ENCODE measurements around the gene BDH1. TPM values are rescaled to one million over a fixed set of nuclear protein-coding genes. Genes with fewer than 3 reads are reported as not detected.

BDH1 gene
- total RNA-seq, 1 donor from 2014 or later, result 4.7 TPM

GRCh38 chr3:197493049-197493448 lies 62.7 kb downstream of the BDH1 start:
- Mint-ChIP-seq H3K4me3 (ENCODE audit: unreplicated experiment) (no peak overlapping the region), H3K27ac (ENCODE audit: unreplicated experiment) (no peak overlapping the region), H3K36me3 (ENCODE audit: low read depth, unreplicated experiment) (peaks cover 3% of the 10 kb centered on the region), H3K27me3 (ENCODE audit: unreplicated experiment) (peaks cover 6% of the 10 kb centered on the region), H3K4me1 (ENCODE audit: unreplicated experiment) (peaks cover 9% of the 10 kb centered on the region), H3K9me3 (ENCODE audit: unreplicated experiment) (no peaks in the 10 kb centered on the region)
- no peak for DNase-seq (ENCODE audit: low spot score)
- no peak for TF ChIP-seq CTCF (IDR thresholded peaks at IDR 0.05; ENCODE audit: unreplicated experiment)

GRCh38 chr3:197491923-197492664 lies 63.7 kb downstream of the BDH1 start:
- DNase-seq (ENCODE audit: low spot score), result no peak
- H3K36me3 Mint-ChIP-seq (ENCODE audit: low read depth, unreplicated experiment), result peaks cover 3% of the 10 kb centered on the region
- TF ChIP-seq CTCF (IDR thresholded peaks at IDR 0.05; ENCODE audit: unreplicated experiment), result no peak
- H3K9me3 Mint-ChIP-seq (ENCODE audit: unreplicated experiment), result no peaks in the 10 kb centered on the region
- H3K4me3 Mint-ChIP-seq (ENCODE audit: unreplicated experiment), result no peak overlapping the region
- H3K27me3 Mint-ChIP-seq (ENCODE audit: unreplicated experiment), result peaks cover 8% of the 10 kb centered on the region
- H3K4me1 Mint-ChIP-seq (ENCODE audit: unreplicated experiment), result peaks cover 9% of the 10 kb centered on the region
- H3K27ac Mint-ChIP-seq (ENCODE audit: unreplicated experiment), result peak overlapping the region; percentile 12

GRCh38 chr3:197491478-197491877 lies 64.3 kb downstream of the BDH1 start:
- H3K9me3 Mint-ChIP-seq (ENCODE audit: unreplicated experiment), result no peaks in the 10 kb centered on the region
- peaks cover 3% of the 10 kb centered on the region for H3K36me3 Mint-ChIP-seq (ENCODE audit: low read depth, unreplicated experiment)
- TF ChIP-seq CTCF (IDR thresholded peaks at IDR 0.05; ENCODE audit: unreplicated experiment), result no peak
- no peak for DNase-seq (ENCODE audit: low spot score)
- H3K4me3 Mint-ChIP-seq (ENCODE audit: unreplicated experiment), result no peak overlapping the region
- H3K27ac Mint-ChIP-seq (ENCODE audit: unreplicated experiment), result no peak overlapping the region
- H3K27me3 Mint-ChIP-seq (ENCODE audit: unreplicated experiment), result peaks cover 10% of the 10 kb centered on the region
- H3K4me1 Mint-ChIP-seq (ENCODE audit: unreplicated experiment), result peaks cover 9% of the 10 kb centered on the region

- no peak for DNase-seq (ENCODE audit: low spot score)
- Mint-ChIP-seq H3K36me3 (ENCODE audit: low read depth, unreplicated experiment) (peaks cover 3% of the 10 kb centered on the region), H3K4me1 (ENCODE audit: unreplicated experiment) (peaks cover 9% of the 10 kb centered on the region), H3K27me3 (ENCODE audit: unreplicated experiment) (peaks cover 12% of the 10 kb centered on the region), H3K9me3 (ENCODE audit: unreplicated experiment) (no peaks in the 10 kb centered on the region), H3K27ac (ENCODE audit: unreplicated experiment) (no peak overlapping the region), H3K4me3 (ENCODE audit: unreplicated experiment) (no peak overlapping the region)
- no peak for TF ChIP-seq CTCF (IDR thresholded peaks at IDR 0.05; ENCODE audit: unreplicated experiment)
Observed at GRCh38 chr3:197490098-197491058, 65.4 kb downstream of the BDH1 start.
